NB4 (cell line): Measurements from ENCODE around the gene NOVA2.

ENCODE experiments used
- MAX ChIP-seq: IDR thresholded peaks from 2 replicates; pipeline ENCODE4 v1.6.1; 2011; ENCODE audit warnings: low read depth, low read length
- MYC ChIP-seq: IDR thresholded peaks from 2 replicates; pipeline ENCODE4 v1.6.1; 2011; ENCODE audit warnings: low read depth, low read length
- POLR2A ChIP-seq: IDR thresholded peaks from 2 replicates; pipeline ENCODE4 v1.6.1; 2011; ENCODE audit warnings: mild to moderate bottlenecking; ENCODE audit not compliant: insufficient read length; ENCODE audit errors: extremely low read depth
- TF ChIP-seq, protein P1 (sequence below): IDR thresholded peaks from one replicate; pipeline ENCODE4 v1.5.1; 2012; ENCODE audit warnings: low read depth, low read length

DNA sequence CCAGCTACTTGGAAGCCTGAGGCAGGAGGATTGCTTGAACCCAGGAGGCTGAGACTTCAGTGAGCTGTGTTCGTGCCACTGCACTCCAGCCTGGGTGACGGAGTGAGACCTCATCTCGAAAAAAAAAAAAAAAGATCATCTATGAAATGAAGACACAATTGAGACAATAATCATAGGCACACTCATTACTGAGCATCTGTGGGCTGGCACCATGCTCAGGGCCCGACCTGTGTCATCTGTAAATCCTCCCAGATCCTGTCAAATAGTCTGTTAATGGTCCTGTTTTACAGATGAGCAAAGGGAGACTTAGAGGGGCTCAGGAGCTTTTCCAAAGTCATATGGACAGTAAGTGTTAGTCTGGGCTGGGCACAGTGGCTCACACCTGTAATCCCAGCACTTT is 54.9 kb downstream of the NOVA2 start:
- no peak for TF ChIP-seq POLR2A
- TF ChIP-seq, protein P1, sequence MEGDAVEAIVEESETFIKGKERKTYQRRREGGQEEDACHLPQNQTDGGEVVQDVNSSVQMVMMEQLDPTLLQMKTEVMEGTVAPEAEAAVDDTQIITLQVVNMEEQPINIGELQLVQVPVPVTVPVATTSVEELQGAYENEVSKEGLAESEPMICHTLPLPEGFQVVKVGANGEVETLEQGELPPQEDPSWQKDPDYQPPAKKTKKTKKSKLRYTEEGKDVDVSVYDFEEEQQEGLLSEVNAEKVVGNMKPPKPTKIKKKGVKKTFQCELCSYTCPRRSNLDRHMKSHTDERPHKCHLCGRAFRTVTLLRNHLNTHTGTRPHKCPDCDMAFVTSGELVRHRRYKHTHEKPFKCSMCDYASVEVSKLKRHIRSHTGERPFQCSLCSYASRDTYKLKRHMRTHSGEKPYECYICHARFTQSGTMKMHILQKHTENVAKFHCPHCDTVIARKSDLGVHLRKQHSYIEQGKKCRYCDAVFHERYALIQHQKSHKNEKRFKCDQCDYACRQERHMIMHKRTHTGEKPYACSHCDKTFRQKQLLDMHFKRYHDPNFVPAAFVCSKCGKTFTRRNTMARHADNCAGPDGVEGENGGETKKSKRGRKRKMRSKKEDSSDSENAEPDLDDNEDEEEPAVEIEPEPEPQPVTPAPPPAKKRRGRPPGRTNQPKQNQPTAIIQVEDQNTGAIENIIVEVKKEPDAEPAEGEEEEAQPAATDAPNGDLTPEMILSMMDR: no peak
- TF ChIP-seq MYC: no peak
- no peak for TF ChIP-seq MAX
